ENCODE results near the gene FGFRL1.

The FGFRL1 gene

DNA sequence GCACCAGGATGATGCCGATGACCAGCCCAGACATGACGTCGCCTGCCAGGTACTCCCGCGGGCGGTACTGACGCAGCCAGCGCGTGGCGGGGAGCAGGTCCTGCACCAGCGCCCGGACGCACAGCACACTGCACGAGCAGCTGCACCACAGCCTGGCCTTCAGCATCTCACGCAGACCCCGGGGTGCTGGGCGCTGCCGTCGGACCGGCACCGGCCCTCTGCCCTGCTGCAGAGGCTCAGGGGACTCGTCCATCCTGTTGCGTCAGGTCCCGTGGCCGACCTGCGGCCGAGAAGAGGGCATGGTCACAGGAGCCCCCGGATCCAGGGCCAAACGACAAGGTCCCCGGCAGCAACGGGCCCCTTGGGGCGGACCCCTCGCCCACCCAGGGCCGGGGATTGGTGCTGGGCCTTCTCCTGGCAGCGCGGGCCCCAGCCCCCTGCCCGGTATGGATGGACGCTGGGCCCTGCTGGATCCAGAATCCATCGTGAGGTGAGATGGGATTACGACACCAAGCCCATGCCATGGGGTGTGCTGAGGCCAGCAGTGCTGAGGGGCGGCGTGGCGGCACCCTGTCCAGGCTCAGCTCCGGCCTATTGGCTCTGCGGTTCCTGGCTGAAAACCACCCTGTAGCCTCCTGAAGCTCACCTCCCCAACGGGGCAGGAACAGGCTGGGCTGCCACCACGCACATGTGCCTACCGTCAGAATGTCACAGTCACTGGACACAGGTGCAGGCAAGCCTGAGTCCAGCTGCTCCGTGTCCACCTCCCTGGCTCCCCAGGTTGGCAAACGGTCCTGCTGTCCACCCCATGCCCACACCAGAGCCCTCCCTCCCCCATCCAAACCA lies 19.8 kb upstream of the FGFRL1 start:
- Histone ChIP-seq H4K20me1 (ENCODE audit: insufficient read depth, low read length) (no peaks in the 10 kb centered on the region), H3K4me2 (ENCODE audit: low read length) (peak overlapping the region; percentile 98), H2AFZ (ENCODE audit: low read depth, low read length) (no peak overlapping the region), H3K9ac (ENCODE audit: low read length) (peak overlapping the region; percentile 72), H3K27me3 (ENCODE audit: low read depth, low read length) (peaks cover 2% of the 10 kb centered on the region; the same call in 1 of the 2 replicates), H3K36me3 (replicated peaks; ENCODE audit: low read depth, low read length) (no peaks in the 10 kb centered on the region), H3K79me2 (ENCODE audit: low read length) (no peaks in the 10 kb centered on the region), H3K27ac (ENCODE audit: low read length) (0 out of 2 replicates have a peak overlapping the region, but pooled peaks have one; percentile 35), H3K4me3 (ENCODE audit: low read length) (peak overlapping the region; percentile 73), H3K4me1 (ENCODE audit: low read length) (peaks cover 18% of the 10 kb centered on the region), H3K9me3 (ENCODE audit: insufficient read depth, low read length) (no peaks in the 10 kb centered on the region)
- TF ChIP-seq CTCF (IDR thresholded peaks at IDR 0.05; ENCODE audit: low read depth, low read length) (no peak), EZH2phosphoT487 (IDR thresholded peaks at IDR 0.05; ENCODE audit: low read depth) (no peak)

GRCh38 chr4:992297-993110 lies 18.9 kb upstream of the FGFRL1 start:
- Histone ChIP-seq H3K4me3 (ENCODE audit: low read length) (peak overlapping the region; percentile 73), H3K27me3 (ENCODE audit: low read depth, low read length) (peaks cover 7% of the 10 kb centered on the region), H3K36me3 (replicated peaks; ENCODE audit: low read depth, low read length) (no peaks in the 10 kb centered on the region), H3K27ac (ENCODE audit: low read length) (peak overlapping the region; percentile 35), H3K9ac (ENCODE audit: low read length) (peak overlapping the region; percentile 72), H2AFZ (ENCODE audit: low read depth, low read length) (peak overlapping the region; percentile 91), H3K4me1 (ENCODE audit: low read length) (peaks cover 17% of the 10 kb centered on the region), H4K20me1 (ENCODE audit: insufficient read depth, low read length) (no peaks in the 10 kb centered on the region), H3K79me2 (ENCODE audit: low read length) (no peaks in the 10 kb centered on the region), H3K9me3 (ENCODE audit: insufficient read depth, low read length) (no peaks in the 10 kb centered on the region), H3K4me2 (ENCODE audit: low read length) (peak overlapping the region; percentile 98)
- TF ChIP-seq CTCF (IDR thresholded peaks at IDR 0.05; ENCODE audit: low read depth, low read length) = no peak
- no peak for TF ChIP-seq EZH2phosphoT487 (IDR thresholded peaks at IDR 0.05; ENCODE audit: low read depth)

DNA sequence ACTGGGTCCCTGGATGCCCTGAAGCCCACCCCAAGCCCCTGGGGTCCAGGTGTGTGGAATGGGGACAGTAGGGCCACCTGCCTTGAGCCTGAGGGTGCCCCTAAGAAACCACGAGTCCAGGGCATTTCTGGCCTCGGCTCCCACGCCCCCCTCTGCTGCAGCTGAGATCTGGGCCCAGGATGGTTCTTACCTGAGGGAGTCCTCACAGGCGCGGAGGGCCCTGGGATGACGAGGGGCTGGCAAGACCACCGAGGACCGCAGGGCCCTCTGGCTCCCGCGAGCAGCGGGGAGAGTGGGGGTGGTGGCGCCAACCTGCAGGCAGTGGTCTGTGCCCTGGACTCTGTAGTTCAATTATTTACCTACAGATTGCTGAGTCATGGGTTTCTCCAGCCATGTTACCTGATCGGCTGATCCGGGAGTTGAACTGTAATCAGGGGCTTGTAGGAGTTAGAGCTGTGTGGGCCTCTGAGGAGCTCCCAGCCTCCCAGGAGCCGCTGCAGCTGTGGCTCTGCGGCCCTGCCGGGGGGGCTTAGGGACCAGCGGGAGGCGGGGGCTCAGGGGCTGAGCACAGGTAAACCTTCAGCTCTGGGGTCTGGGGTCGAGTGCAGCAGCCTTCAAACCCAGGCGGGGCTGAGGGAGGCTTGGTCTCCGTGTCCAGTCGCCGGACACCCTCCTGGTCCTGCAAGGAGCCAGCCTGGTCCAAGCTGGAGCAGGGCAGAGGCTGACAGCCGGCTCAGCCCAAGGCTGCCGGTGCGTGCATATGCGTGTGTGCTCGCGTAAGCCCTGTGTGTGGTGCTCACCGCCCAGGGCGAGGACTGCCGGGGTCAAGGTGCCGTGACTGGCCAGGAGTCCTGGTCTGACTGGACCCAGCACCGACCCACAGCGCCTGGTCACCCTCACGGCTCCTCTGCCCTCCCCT lies 18.1 kb upstream of the FGFRL1 start, which contains the start of gene SLC26A1:
TSS of gene SLC26A1 (minus strand) at position 294 of the 919 bp plus-strand sequence. CDS start 1,701 bp downstream, outside the sequence.
- H3K9me3 ChIP-seq (ENCODE audit: insufficient read depth, low read length) = no peaks in the 10 kb centered on the region
- no peaks in the 10 kb centered on the region for H3K79me2 ChIP-seq (ENCODE audit: low read length)
- H3K9ac ChIP-seq (ENCODE audit: low read length) = peak within 1 kb of the TSS; percentile 72
- peak within 1 kb of the TSS; percentile 73 for H3K4me3 ChIP-seq (ENCODE audit: low read length)
- peaks cover 13% of the 10 kb centered on the region for H3K4me1 ChIP-seq (ENCODE audit: low read length)
- peak within 1 kb of the TSS; percentile 98 for H3K4me2 ChIP-seq (ENCODE audit: low read length)
- H4K20me1 ChIP-seq (ENCODE audit: insufficient read depth, low read length) = no peaks in the 10 kb centered on the region
- peak within 1 kb of the TSS; percentile 35 for H3K27ac ChIP-seq (ENCODE audit: low read length)
- H2AFZ ChIP-seq (ENCODE audit: low read depth, low read length) = peak within 1 kb of the TSS; percentile 91
- no peaks in the 10 kb centered on the region for H3K36me3 ChIP-seq (replicated peaks; ENCODE audit: low read depth, low read length)
- peaks cover 15% of the 10 kb centered on the region for H3K27me3 ChIP-seq (ENCODE audit: low read depth, low read length)
- TF ChIP-seq EZH2phosphoT487 (IDR thresholded peaks at IDR 0.05; ENCODE audit: low read depth) (no peak), CTCF (IDR thresholded peaks at IDR 0.05; ENCODE audit: low read depth, low read length) (no peak)
